Mesothelial cell of epicardium (in vitro differentiated cells): ENCODE data around the gene PTPRU. TPM values are rescaled to one million over a fixed set of nuclear protein-coding genes. Genes with fewer than 3 reads are reported as not detected.
"Not testable (repeated sequence)": the region's sequence is repeated elsewhere in the genome, so short reads cannot be mapped to it uniquely, and the experiment has no call there.

Source experiments
- DNase-seq, 2 experiments: peaks; one replicate each; pipeline ENCODE4 v3.0.0; 2021; ENCODE audit warnings: low spot score in 2 of 2; ENCODE audit not compliant: unreplicated experiment in 2 of 2
- H3K27ac Mint-ChIP-seq: 2 replicates; pipeline ENCODE4 v1.8.0; 2021; ENCODE audit warnings: mixed read lengths
- H3K27me3 Mint-ChIP-seq: 2 replicates; pipeline ENCODE4 v1.8.0; 2021; ENCODE audit warnings: low read depth, mixed read lengths
- H3K36me3 Mint-ChIP-seq: 2 replicates; pipeline ENCODE4 v1.8.0; 2021; ENCODE audit warnings: mixed read lengths
- H3K4me1 Mint-ChIP-seq: 2 replicates; pipeline ENCODE4 v1.8.0; 2021; ENCODE audit warnings: mixed read lengths
- H3K4me3 Mint-ChIP-seq: 2 replicates; pipeline ENCODE4 v1.8.0; 2021; ENCODE audit warnings: mild to moderate bottlenecking, moderate library complexity, mixed read lengths
- H3K9me3 Mint-ChIP-seq: 2 replicates; pipeline ENCODE4 v1.8.0; 2021; ENCODE audit warnings: mixed read lengths
- CTCF ChIP-seq: fragments of 200-600 bp; sonication (generic); IDR thresholded peaks from one replicate; pipeline ENCODE4 v1.5.0; 2021; ENCODE audit warnings: antibody characterized with exemption; ENCODE audit not compliant: unreplicated experiment
- total RNA-seq: library from RNA; stranded (reverse); gene quantifications from 3 replicates; pipeline ENCODE4 v1.2.1, GENCODE V29; 2021

PTPRU gene
- total RNA-seq, 1 donor from 2014 or later = 151 TPM

GRCh38 chr1:29211086-29212030 lies 25.0 kb upstream of the PTPRU start:
- Mint-ChIP-seq H3K27ac (no peak overlapping the region), H3K9me3 (no peaks in the 10 kb centered on the region), H3K36me3 (peaks cover 29% of the 10 kb centered on the region), H3K27me3 (no peaks in the 10 kb centered on the region), H3K4me1 (peaks cover 12% of the 10 kb centered on the region), H3K4me3 (no peak overlapping the region)
- no peak for DNase-seq
- no peak for TF ChIP-seq CTCF

GRCh38 chr1:29213055-29213454 lies 23.3 kb upstream of the PTPRU start:
- H3K27me3 Mint-ChIP-seq = no peaks in the 10 kb centered on the region
- H3K4me1 Mint-ChIP-seq = peaks cover 12% of the 10 kb centered on the region
- H3K36me3 Mint-ChIP-seq = peaks cover 31% of the 10 kb centered on the region
- H3K27ac Mint-ChIP-seq = no peak overlapping the region
- DNase-seq = no peak
- no peaks in the 10 kb centered on the region for H3K9me3 Mint-ChIP-seq
- no peak overlapping the region for H3K4me3 Mint-ChIP-seq
- no peak for TF ChIP-seq CTCF

GRCh38 chr1:29217633-29218032 lies 18.7 kb upstream of the PTPRU start:
- no peak overlapping the region for H3K27ac Mint-ChIP-seq
- no peak for TF ChIP-seq CTCF
- no peaks in the 10 kb centered on the region for H3K9me3 Mint-ChIP-seq

GRCh38 chr1:29218223-29218622 lies 18.1 kb upstream of the PTPRU start:
- Mint-ChIP-seq H3K27ac (no peak overlapping the region), H3K27me3 (no peaks in the 10 kb centered on the region), H3K36me3 (peaks cover 19% of the 10 kb centered on the region), H3K9me3 (no peaks in the 10 kb centered on the region), H3K4me3 (no peak overlapping the region), H3K4me1 (no peaks in the 10 kb centered on the region)
- no peak for DNase-seq
- TF ChIP-seq CTCF = no peak

More at GRCh38 chr1:29217633-29218032, 18.7 kb upstream of the PTPRU start:
- Mint-ChIP-seq H3K4me1 (no peaks in the 10 kb centered on the region), H3K4me3 (no peak overlapping the region), H3K36me3 (peaks cover 22% of the 10 kb centered on the region), H3K27me3 (no peaks in the 10 kb centered on the region)
- DNase-seq = no peak

- Mint-ChIP-seq H3K9me3 (no peaks in the 10 kb centered on the region), H3K4me3 (no peak overlapping the region), H3K36me3 (peaks cover 10% of the 10 kb centered on the region), H3K27me3 (no peaks in the 10 kb centered on the region), H3K27ac (no peak overlapping the region), H3K4me1 (no peaks in the 10 kb centered on the region)
- DNase-seq = no peak
- no peak for TF ChIP-seq CTCF
Measured at GRCh38 chr1:29221296-29221695, 15.0 kb upstream of the PTPRU start.

- not testable (repeated sequence) for H3K27me3 Mint-ChIP-seq, H3K4me1 Mint-ChIP-seq, H3K9me3 Mint-ChIP-seq, H3K36me3 Mint-ChIP-seq, DNase-seq, H3K4me3 Mint-ChIP-seq, H3K27ac Mint-ChIP-seq
Measured at GRCh38 chr1:29222260-29222659, 14.1 kb upstream of the PTPRU start.
